CD4-positive, alpha-beta T cell treated with Interleukin-10 for 1 hour (primary cell): ENCODE measurements around the gene AHSA1.

ENCODE experiments used
- DNase-seq: peaks from one replicate; pipeline ENCODE4 v3.0.0-alpha.2; 2020

AHSA1 gene

GRCh38 chr14:77474479-77475177 lies 16.7 kb downstream of the AHSA1 start:
- DNase-seq = no peak

GRCh38 chr14:77475432-77476115 lies 17.7 kb downstream of the AHSA1 start:
- no peak for DNase-seq

GRCh38 chr14:77478029-77478428 lies 20.1 kb downstream of the AHSA1 start:
- no peak for DNase-seq

- no peak for DNase-seq
Measured at GRCh38 chr14:77478796-77479195, 20.9 kb downstream of the AHSA1 start.

- DNase-seq = no peak
Measured at GRCh38 chr14:77482422-77482821, 24.5 kb downstream of the AHSA1 start.

GRCh38 chr14:77485256-77485655 lies 27.4 kb downstream of the AHSA1 start:
- DNase-seq = no peak

- DNase-seq = no peak
Measured at GRCh38 chr14:77485901-77486678, 28.2 kb downstream of the AHSA1 start.

GRCh38 chr14:77488558-77488957 lies 30.7 kb downstream of the AHSA1 start:
- no peak for DNase-seq

GRCh38 chr14:77489041-77489440 lies 31.1 kb downstream of the AHSA1 start:
- DNase-seq = no peak

GRCh38 chr14:77490347-77490986 lies 32.6 kb downstream of the AHSA1 start:
- no peak for DNase-seq

GRCh38 chr14:77491056-77491455 lies 33.2 kb downstream of the AHSA1 start:
- DNase-seq = no peak

- no peak for DNase-seq
Measured at GRCh38 chr14:77495334-77495733, 37.4 kb downstream of the AHSA1 start.

GRCh38 chr14:77498120-77498979 lies 40.5 kb downstream of the AHSA1 start, which contains the start of gene ISM2:
Gene ISM2 (minus strand): TSS chr14:77498816. CDS start chr14:77498793, 23 bp downstream.
- DNase-seq = peak; percentile 26

- no peak for DNase-seq
Measured at GRCh38 chr14:77498984-77499527, 41.2 kb downstream of the AHSA1 start.

- DNase-seq = no peak
Measured at GRCh38 chr14:77502109-77502782, 44.4 kb downstream of the AHSA1 start.

- DNase-seq = no peak
Measured at GRCh38 chr14:77503138-77503537, 45.2 kb downstream of the AHSA1 start.

- no peak for DNase-seq
Measured at GRCh38 chr14:77505031-77505430, 47.1 kb downstream of the AHSA1 start.

GRCh38 chr14:77507762-77508161 lies 49.9 kb downstream of the AHSA1 start:
- DNase-seq = no peak

GRCh38 chr14:77508249-77508648 lies 50.4 kb downstream of the AHSA1 start:
- no peak for DNase-seq

- no peak for DNase-seq
Measured at GRCh38 chr14:77508876-77509275, 51.0 kb downstream of the AHSA1 start.

- no peak for DNase-seq
Measured at GRCh38 chr14:77509366-77509765, 51.5 kb downstream of the AHSA1 start.
